ENCODE results near the gene CCSER2. TPM values are rescaled to one million over a fixed set of nuclear protein-coding genes. Genes with fewer than 3 reads are reported as not detected.

Gene CCSER2
- total RNA-seq, 2 donors from 2014 or later, result 39.0 to 60.6 TPM

- H3K4me3 ChIP-seq, result peak overlapping the region; percentile 63
- no peaks in the 10 kb centered on the region for H3K27me3 ChIP-seq (replicated peaks; ENCODE audit: insufficient read depth)
- H3K9me3 ChIP-seq, result no peaks in the 10 kb centered on the region
- no peak overlapping the region for H3K27ac ChIP-seq
- no peak for DNase-seq (ENCODE audit: low spot score)
- peaks cover 0 to 4% of the 10 kb centered on the region in 2 donors for H3K4me1 ChIP-seq (ENCODE audit: control insufficient read depth in 1 of 2, low read depth in 2 of 2)
- H3K36me3 ChIP-seq, result no peaks in the 10 kb centered on the region
- ATAC-seq (ENCODE audit: insufficient number of reproducible peaks, low FRiP score, low read depth), result no peak
- TF ChIP-seq CTCF (IDR thresholded peaks at IDR 0.05), result no peak
Measured at GRCh38 chr10:84540022-84540616, 211.7 kb downstream of the CCSER2 start.

- peak; percentile 49 for ATAC-seq (ENCODE audit: insufficient number of reproducible peaks, low FRiP score, low read depth)
- Histone ChIP-seq H3K4me1 (ENCODE audit: control insufficient read depth in 1 of 2, low read depth in 2 of 2) (peaks cover 0 to 4% of the 10 kb centered on the region in 2 donors), H3K27me3 (replicated peaks; ENCODE audit: insufficient read depth) (no peaks in the 10 kb centered on the region), H3K4me3 (peak overlapping the region; percentile 63), H3K9me3 (no peaks in the 10 kb centered on the region), H3K36me3 (no peaks in the 10 kb centered on the region), H3K27ac (no peak overlapping the region)
- no peak for DNase-seq (ENCODE audit: low spot score)
- TF ChIP-seq CTCF (IDR thresholded peaks at IDR 0.05), result peak; percentile 83
Measured at GRCh38 chr10:84540617-84541288, 212.4 kb downstream of the CCSER2 start.

- no peaks in the 10 kb centered on the region for H3K9me3 ChIP-seq
- no peak overlapping the region for H3K27ac ChIP-seq
- TF ChIP-seq CTCF (IDR thresholded peaks at IDR 0.05), result no peak
- H3K4me3 ChIP-seq, result peak overlapping the region; percentile 63
- H3K36me3 ChIP-seq, result no peaks in the 10 kb centered on the region
- H3K4me1 ChIP-seq (ENCODE audit: control insufficient read depth in 1 of 2, low read depth in 2 of 2), result peaks cover 0 to 4% of the 10 kb centered on the region in 2 donors
- no peaks in the 10 kb centered on the region for H3K27me3 ChIP-seq (replicated peaks; ENCODE audit: insufficient read depth)
- ATAC-seq (ENCODE audit: insufficient number of reproducible peaks, low FRiP score, low read depth), result no peak
- no peak for DNase-seq (ENCODE audit: low spot score)
Measured at GRCh38 chr10:84541289-84541637, 212.9 kb downstream of the CCSER2 start.

- Histone ChIP-seq H3K4me1 (ENCODE audit: control insufficient read depth in 1 of 2, low read depth in 2 of 2) (peaks cover 0 to 4% of the 10 kb centered on the region in 2 donors), H3K36me3 (no peaks in the 10 kb centered on the region), H3K27me3 (replicated peaks; ENCODE audit: insufficient read depth) (no peaks in the 10 kb centered on the region), H3K4me3 (no peak overlapping the region), H3K27ac (no peak overlapping the region), H3K9me3 (no peaks in the 10 kb centered on the region)
- ATAC-seq (ENCODE audit: insufficient number of reproducible peaks, low FRiP score, low read depth) (no peak), DNase-seq (ENCODE audit: low spot score) (no peak)
- TF ChIP-seq CTCF (IDR thresholded peaks at IDR 0.05), result no peak
Measured at GRCh38 chr10:84542522-84543490, 214.4 kb downstream of the CCSER2 start.

GRCh38 chr10:84543948-84544347 lies 215.6 kb downstream of the CCSER2 start:
- Histone ChIP-seq H3K4me1 (ENCODE audit: control insufficient read depth in 1 of 2, low read depth in 2 of 2) (peaks cover 0 to 4% of the 10 kb centered on the region in 2 donors), H3K36me3 (no peaks in the 10 kb centered on the region), H3K4me3 (no peak overlapping the region), H3K27me3 (replicated peaks; ENCODE audit: insufficient read depth) (no peaks in the 10 kb centered on the region), H3K27ac (no peak overlapping the region), H3K9me3 (no peaks in the 10 kb centered on the region)
- TF ChIP-seq CTCF (IDR thresholded peaks at IDR 0.05), result no peak
- DNase-seq (ENCODE audit: low spot score), result no peak
- ATAC-seq (ENCODE audit: insufficient number of reproducible peaks, low FRiP score, low read depth), result no peak
